Hematopoietic multipotent progenitor cell (in vitro differentiated cells): ENCODE results near the gene GRIK4. TPM values are rescaled to one million over a fixed set of nuclear protein-coding genes. Genes with fewer than 3 reads are reported as not detected.
A peak's percentile ranks its signal among the peaks of the same experiment; 100 is the strongest.

Experiments used
- DNase-seq, 3 donors: peaks; one replicate each; pipeline ENCODE4 v3.0.0-alpha.2; 2011 to 2015; ENCODE audit warnings: low read depth in 2 of 3, low spot score in 2 of 3
- total RNA-seq: library from RNA; depleted of rRNA; stranded (reverse); fragments of >200 nt; gene quantifications from one replicate; pipeline ENCODE4 v1.2.3, GENCODE V29; 2012

The GRIK4 gene
- total RNA-seq, 1 donor: not detected

DNA sequence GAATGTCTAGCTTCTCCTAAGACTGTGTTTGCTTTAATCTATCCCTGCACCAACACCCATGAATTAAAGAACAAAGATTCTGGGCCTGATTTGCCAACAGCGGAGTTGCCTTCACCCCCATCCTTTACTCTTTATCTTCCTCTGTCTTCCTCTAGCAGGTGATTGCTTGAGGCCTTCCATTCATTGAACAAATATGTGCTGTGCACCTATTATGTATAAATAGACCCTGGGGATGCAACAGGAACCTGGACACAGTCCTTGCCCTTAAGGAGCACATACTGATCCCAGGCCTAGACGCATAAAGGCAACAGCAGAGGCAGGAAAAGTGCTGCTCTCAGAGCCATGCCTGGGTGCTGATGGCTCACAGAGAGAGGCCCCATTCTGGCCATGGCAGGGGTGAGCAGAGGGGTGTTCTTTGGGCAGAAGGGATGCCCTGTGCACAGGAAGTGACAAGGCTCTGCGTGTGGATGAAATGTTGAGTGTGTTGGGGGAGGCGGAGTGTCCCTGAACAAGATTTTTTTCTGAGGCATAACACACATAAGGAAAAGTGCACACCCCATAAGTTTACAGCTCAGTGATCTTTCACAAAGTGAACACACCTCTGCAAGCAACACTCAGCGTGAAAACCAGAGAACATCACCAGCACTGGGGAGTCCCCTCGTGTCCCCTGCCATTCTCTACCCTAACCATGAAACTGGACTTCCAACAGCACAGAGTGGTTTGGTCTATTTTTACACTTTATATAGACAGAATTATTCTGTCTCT lies 145.9 kb downstream of the GRIK4 start:
- no peak for DNase-seq

DNA sequence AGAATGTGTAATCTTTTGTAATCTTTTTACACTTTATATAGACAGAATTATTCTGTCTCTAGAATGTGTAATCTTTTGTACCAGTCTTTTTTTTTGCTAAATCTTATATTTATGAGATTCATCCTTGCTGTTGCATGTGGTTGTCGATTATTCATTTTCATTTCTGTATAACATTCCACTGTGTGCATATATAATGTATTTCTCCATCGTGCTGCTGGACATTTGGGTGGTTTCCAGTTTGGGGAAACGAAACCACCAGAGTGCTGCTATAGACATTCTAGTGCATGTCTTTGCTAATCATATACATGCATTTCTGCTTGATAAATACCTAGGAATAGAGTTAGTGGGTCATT lies 146.5 kb downstream of the GRIK4 start:
- DNase-seq: no peak

DNA sequence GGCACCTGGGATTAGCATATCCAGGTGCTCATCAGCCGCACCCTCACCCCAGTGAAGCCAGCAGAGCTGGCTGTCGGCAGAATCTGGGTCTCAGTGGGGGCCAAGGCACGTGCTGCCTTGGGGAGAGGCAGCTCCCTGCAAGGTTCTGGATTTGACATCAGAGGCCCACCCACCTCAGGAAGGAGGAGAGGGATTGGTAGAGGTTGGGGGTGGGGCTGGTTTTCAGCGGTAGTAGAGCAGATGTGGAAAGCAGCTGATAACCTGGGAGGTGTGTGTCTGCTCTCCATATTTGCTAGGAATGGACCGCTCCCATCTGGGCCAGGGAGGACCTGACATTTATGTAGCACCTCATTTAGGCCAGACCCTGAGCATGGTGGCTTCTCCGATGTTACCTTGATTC lies 147.5 kb downstream of the GRIK4 start:
- DNase-seq: no peak

DNA sequence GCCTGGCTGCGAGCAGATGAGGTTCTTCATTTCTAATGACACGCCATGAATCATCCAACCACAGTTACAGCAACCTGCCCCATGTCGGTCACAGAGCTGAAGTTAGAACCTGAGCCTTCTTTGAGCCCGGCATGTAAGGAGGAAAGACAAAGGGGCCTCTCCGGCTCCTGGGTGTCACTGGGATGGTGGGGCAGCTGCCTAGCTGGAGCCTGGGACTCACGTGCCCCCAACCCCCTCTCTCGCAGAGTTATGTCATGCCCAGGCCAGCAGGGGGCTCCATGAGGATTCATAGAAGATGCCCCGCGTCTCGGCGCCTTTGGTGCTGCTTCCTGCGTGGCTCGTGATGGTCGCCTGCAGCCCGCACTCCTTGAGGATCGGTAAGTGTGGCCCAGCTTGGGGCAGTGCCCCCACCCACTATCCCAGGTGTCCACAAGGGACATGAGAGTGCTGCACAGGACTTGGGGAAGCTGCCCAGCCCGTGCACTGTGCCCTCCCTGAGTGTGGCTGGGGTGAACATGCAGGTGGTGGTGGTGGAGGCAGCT lies 148.5 kb downstream of the GRIK4 start:
- DNase-seq: peak in 2 of 3 donors; percentile 33 to 67

DNA sequence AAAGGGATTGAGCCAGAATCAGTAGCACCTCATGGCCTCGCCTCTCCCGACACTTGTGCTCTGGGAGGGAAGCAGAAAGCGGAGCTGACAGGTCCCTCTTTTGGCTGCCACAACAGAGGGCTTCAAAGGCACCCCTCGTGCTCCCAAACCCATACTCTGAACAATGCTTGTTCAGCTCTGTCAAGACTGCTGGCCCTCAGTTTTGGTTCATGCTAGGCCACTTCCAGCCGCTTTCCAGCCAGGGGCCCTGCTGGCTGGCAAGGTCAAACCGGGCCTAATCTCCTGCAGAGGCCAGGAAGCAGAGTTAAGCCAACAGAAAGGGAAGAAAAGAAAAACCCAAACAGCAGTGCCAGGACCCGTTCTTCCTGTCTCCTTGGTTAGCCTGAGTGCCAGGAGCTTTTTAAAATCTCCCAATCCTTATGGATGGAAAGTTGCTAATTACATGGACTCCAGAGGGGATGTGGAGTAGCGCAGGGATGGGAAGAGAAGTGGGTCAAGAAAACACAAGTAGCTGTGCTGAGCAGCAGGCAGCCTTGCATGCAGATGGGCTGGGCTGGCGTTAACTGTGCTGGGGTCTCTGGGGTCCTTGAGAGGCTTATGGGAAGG lies 150.6 kb downstream of the GRIK4 start:
- DNase-seq: no peak

DNA sequence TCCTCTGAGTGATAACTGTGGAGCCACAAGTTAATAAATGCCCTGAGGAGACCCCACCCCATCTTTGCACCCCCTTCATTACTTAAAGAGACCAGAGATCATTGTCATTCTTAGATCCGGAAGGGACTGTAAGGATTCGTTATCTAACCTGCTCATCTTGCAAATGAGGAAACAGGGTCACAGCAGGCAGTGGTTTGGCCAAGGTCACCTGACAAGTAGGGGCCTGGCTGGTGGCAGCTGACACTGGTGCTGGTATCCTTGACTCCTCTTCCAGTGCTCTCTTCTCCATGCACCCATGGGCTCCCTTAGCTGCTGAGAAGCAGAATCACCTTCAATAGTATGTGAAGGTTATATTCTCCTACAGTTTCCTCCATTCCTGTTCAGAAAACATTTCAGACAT lies 151.6 kb downstream of the GRIK4 start:
- peak in 1 of 3 donors; percentile 13 for DNase-seq

DNA sequence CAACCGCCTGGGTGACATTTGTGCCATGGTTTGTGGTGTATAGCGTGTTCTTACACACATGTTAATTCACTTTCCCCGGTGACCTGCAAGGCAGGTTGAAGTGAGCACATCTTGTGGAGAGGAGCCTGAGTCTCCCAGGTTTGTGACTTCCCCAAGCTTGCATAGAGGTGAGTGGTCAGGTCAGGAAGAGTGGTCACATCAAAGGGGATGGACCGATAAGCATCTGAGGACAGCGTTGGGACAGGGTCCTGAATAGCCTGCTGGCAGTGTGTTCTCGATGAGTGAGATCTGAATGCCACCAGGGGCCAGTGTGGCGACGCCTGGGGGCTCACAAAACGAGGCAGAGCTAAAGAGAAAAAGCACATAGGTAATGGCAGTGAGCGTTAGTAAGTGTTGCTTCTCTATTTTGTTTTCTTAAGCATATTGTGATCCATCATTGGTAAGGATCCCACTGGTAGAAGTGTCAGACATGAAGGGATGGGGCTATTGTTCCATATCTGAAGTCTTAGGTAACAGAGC lies 154.6 kb downstream of the GRIK4 start:
- DNase-seq: no peak

DNA sequence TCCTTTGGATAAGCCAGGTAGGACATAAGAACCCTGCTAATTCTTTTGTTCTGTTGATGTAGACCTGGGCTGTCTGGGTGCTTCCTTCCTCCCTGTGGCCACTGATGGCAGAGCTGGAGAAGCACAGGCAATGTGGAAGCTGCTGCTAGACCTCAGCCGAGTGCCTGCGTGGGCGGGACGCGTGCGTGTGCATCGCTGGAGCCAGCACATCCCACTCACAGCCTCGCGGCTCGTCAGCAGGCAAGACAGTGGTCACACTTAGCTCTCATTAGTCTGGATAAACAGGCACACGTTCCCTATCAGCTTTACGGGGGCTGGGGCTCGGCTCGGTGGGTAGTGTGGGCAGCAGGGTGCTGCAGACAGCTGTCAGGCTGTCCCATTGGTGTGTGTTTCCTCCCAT lies 155.7 kb downstream of the GRIK4 start:
- DNase-seq: peak in 1 of 3 donors; percentile 17

DNA sequence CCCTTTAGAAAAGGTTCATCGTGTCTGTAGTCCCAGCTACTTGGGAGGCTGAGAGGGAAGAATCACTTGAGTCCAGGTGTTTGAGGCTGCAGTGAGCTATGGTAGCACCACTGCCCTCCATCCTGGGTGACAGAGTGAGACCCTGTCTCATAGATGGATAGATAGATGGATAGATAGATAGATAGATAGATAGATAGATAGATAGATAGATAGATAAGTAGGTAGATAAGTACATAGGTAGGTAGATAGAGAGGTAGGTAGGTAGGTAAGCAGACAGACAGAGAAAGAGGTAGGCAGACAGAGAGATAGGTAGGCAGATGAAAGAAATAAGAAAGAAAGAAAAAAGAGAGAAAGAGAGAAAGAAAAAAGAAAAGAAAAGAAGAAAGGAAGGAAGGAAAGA lies 156.4 kb downstream of the GRIK4 start:
- DNase-seq: no peak

DNA sequence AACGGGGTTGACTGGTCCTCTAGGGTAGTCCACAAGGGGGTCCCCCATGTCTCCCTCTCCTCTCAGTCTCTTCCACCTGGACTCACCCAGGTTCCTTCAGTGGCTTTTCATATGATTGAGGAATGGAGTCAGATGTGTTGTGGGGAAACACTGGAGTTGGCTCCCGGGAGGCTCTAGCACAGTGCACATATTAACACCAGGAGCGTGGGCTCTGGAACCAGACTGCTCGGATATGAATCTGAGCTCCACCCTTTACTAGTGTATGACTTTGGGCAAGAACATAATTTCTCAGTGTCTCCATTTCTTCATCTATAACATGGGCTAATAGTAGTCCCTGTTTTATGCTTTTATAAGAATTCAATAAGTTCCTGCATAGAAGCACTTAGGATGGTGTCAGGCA lies 157.0 kb downstream of the GRIK4 start:
- no peak for DNase-seq

DNA sequence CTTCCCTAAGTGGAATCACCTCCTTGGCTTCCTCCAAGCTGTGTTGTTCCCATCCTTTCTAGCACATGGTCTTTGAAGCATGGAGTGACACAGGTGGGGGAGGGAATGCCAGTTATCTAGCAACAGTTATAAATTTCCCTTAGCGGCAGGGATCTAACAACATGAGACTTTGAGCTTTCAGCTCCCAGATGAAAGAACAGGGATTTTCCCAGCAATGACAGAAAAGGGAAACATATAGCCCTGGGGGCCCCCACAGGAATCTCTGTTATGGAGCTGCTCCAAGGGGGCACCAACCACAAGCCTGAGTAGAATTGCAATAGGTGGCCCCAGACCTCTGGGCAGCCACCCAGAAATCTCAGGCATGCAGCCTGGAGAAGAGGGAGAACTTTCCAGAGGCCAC lies 163.0 kb downstream of the GRIK4 start:
- no peak for DNase-seq

DNA sequence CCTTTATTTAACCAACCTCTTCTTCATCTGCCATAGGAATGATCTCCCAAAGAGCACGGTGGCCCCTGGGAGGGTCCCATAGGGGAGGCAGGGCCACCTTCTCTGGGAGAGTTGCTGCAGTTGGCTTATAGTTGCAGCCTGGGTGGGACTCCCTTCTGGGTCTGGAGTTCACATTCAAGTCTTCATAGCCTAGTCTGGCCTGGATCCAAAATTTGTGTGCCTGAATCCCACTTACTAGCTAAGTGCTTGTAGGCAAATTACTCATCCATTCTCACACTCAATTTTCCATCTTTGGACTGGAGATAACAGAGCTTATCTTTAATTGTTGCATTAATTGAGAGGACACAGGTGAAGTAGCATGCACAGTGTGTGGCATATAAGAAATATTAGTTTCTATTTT lies 163.6 kb downstream of the GRIK4 start:
- no peak for DNase-seq

DNA sequence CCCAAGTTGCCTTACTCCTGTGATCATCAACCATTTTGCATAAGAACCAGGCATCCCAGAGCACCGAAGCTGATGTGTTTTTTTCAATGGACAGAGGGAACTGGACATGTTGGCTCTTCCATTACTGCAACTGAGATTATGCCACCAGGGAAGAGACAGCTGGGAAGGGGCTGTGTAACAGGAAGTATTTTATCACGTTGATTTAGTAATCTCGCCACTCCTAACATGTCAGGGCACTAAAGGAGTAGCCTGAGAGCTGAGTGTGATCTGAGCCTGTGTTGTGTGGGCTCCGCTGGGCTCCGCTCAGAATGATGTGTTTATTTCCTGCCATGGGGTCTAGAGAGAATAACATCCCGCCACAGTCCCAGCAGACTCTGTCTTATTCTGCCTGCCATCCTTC lies 165.4 kb downstream of the GRIK4 start:
- DNase-seq: no peak

DNA sequence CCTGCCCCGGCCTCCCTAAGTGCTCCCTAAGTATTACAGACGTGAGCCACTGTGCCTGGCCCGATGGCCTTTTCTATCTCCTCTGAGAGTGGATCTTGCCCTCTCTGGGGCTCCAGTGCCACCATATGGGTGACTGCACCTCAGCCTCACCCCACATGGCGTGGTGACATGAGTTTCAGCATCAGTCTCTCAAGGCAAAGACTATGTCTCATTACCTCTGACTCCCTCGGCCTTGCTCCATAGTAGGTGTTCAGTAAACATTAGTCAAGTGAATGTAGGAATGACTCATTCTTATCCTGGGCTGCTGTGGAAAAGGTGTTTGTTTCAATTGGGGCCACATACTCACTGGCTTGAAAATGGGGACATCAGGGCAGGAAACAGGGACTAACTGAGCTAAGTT lies 168.8 kb downstream of the GRIK4 start:
- no peak for DNase-seq

DNA sequence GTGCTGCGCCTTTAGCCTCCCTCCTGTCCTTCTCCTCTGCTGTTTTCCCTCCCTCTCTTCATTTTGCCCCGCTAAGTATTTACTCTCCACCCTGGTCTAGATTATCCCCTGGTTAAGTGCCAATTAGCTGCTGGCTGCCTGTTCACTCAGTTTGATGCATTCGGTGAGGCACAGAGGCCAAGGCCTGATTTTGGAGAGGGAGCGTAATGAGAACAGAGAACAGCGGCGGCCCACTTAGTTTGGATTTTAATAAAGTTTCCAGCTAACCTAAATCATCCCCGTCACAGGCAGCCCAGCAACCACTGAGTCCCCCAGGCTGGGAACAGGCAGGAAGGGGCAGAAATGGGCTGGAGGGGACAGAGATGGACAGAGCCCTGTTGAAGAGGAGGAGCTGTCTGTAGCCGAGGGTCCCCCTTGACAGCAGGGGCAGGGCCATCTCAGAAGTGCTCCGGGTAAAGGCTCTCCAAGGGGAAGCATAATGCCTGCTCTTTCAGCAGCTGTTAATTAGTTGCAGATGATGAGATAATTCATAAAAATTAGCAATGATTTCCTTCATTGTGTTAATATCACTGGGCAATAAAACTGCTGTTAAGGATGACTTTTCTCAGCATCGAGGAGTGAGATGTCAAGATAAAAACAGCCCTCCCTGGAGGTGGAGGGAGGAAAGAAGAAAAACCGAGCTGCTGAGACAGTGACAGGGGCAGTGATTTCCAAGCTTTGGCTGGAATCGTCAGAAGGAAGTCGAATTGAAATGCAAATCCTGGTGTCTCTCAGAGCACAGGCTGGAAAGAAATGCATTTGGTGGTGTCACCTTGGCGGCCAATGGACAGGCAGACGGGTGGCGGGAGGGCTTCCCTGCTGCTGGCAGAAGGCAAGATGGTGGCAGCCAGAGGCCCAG lies 170.1 kb downstream of the GRIK4 start:
- DNase-seq: no peak

DNA sequence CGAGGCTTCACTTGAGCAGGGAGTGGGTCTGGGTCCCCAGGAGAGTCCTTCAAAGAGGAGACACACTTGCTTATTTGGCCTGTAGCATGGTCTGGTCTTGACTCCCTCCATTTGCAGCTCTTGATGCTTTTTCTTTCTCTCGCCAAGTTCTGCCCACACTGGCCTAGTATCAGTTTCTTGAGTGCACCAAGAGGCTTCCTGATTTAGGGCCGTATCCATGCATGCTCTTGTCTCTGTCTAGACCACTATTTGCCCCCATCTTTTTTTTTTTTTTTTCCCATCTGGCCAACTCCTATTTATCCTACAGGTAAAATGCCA lies 170.7 kb downstream of the GRIK4 start:
- DNase-seq: no peak

DNA sequence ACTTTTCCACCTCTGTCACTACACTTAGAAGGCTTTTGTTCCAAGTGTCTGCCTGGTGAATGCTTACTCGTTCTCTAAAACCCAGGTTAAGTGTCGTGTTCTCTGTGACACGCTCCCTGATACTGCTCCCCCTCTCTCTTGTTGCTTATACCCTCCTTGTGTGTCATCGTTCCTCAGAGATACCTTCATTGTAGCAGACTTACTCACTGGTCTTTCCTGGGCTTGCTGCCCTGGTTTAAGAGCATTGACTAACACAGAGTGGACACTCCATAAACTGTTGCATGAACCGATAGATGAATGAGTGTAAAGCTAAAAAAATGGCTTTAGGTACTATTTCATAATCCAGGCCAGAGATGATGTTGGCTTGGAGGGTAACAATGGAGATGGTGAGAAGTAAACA lies 171.3 kb downstream of the GRIK4 start:
- DNase-seq: no peak

DNA sequence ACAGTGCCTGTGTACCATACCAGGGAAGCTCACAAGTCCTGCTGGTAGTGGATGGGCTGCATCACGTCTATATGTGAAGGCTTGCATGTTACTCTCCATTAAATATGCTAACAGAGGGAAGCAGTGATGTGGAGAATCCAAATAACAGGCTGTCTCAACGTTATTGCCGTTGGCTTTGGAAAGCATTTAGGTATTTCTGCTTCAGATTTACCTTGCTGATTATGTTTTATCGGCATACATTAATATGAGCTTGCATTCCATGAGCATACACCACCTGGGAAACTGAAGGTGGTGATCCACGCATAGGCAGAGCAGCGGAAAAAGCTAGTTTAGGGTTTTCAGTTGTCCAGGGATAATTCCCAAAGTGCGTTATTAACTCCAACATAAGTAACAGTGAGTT lies 175.0 kb downstream of the GRIK4 start:
- no peak for DNase-seq

DNA sequence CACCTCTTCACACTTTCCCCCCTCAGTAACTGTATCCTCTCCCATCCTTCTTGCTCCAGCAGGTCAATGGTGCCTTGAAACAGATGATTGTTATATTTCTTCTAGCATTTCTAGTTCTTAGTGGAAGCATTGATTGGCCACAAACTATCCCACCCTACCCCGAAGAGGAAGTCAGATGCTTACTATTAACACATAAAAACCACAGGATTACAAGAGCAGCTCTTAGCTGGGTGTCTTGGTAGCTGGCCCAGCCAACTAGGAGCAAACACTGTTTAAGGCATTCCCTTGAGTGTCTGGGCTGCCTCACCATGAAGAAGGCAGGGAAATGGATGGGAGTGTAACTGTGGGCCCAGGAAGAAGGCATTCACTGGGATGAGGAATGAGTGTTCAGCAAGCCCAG lies 176.6 kb downstream of the GRIK4 start:
- DNase-seq: peak in 2 of 3 donors; percentile 12 to 42

DNA sequence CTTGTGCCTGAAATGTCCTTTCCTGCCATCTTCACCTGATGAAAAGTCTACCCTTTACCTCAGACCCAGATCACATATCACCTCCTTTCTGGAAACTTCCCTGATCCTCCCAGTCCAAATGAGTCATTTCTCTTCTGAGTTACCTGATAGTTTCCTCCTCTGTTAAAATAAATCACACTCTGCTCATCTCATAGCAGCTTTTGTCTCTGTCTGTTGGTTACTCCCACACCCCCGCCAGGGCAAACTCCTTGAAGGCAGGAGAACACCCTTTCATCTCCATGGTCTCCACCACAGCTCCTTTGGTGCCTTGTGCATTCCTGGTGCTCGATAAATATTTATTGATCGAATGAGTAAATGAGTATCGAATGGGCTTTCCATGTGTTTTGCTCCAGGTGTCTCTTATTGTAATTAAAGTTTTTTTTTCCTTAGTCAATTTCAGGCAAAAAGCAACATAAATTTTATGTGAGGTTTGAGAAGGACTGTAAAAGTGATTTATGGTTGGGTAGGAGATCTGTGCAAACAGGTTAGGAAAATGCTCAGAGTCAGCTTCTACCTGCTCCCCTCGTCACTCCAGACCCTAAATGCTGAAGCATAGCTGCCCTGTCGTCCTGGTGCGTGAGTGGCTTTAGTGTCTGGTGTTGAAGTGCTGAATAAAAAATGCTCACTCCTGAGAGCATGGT lies 178.2 kb downstream of the GRIK4 start:
- DNase-seq: no peak

DNA sequence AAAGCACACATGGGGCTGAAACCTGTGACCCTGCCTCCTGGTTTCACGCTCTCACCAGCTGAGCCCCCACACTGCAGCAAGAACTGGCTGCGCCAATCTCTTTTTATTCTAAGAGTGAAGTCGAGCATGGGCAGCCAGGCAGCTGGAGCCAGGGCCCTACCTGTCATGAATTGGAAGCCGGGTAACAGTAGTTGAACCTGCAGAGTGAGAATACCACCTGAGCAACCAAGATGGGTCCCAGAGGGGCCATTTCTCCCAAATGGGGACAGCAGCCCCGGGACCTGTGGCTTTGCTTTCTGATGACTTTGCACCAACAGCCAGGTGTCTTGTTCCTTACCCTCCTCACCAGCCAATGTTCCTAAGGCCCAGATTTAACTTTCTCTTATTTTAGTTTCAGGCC lies 178.9 kb downstream of the GRIK4 start:
- no peak for DNase-seq
